Suprapubic skin (tissue), 3 donors: ENCODE measurements around the gene CEP126.

ENCODE experiments used
- CTCF ChIP-seq, 2 donors: fragments of 200-600 bp in 1 of 2; fragments of 450-650 bp in 1 of 2; sonication (generic) in 1 of 2; IDR thresholded peaks; one replicate each; pipeline ENCODE4 v1.5.1; 2016 to 2019; ENCODE audit warnings: antibody characterized with exemption in 2 of 2, mild to moderate bottlenecking in 1 of 2, moderate library complexity in 1 of 2
- EP300 ChIP-seq: sonication (generic); formaldehyde crosslinking; IDR thresholded peaks from one replicate; pipeline ENCODE4 v1.6.1; 2017; ENCODE audit warnings: antibody characterized with exemption
- POLR2A ChIP-seq, 2 donors: fragments of 450-650 bp; IDR thresholded peaks; one replicate each; pipeline ENCODE4 v1.6.1; 2017; ENCODE audit warnings: antibody characterized with exemption in 2 of 2, mild to moderate bottlenecking in 2 of 2, moderate library complexity in 2 of 2

- TF ChIP-seq CTCF (IDR thresholded peaks at IDR 0.05) = no peak
- TF ChIP-seq POLR2A (IDR thresholded peaks at IDR 0.05) = no peak
- TF ChIP-seq EP300 = no peak
Observed at GRCh38 chr11:102012946-102013345, 98.1 kb downstream of the CEP126 start.
